ENCODE data around the gene INPP5D. TPM values are rescaled to one million over a fixed set of nuclear protein-coding genes. Genes with fewer than 3 reads are reported as not detected.

INPP5D gene
- total and polyA plus RNA-seq, 2 of the 13 experiments (the other 11 are each of a cell fraction or from before 2014, with no cell fraction given): 16.7 to 18.0 TPM

GRCh38 chr2:233117351-233117750, 57.2 kb downstream of the INPP5D start (continued):
- TF ChIP-seq MLXIP (CRISPR knock-in tag; IDR thresholded peaks at IDR 0.05; ENCODE audit: borderline replicate concordance) (no peak), SALL2 (CRISPR knock-in tag; IDR thresholded peaks at IDR 0.05) (no peak)

GRCh38 chr2:233117811-233118647, 57.9 kb downstream of the INPP5D start:
- no peaks in the 10 kb centered on the region for H4K20me1 ChIP-seq (ENCODE audit: insufficient read depth, low read length)
- no peak overlapping the region for H3K27ac ChIP-seq (ENCODE audit: extremely low read length, insufficient read depth, low read length)
- TF ChIP-seq MTA1 (CRISPR knock-in tag; IDR thresholded peaks at IDR 0.05; ENCODE audit: borderline replicate concordance) (no peak), SMARCE1 (IDR thresholded peaks at IDR 0.05; ENCODE audit: borderline replicate concordance) (no peak), DZIP1 (CRISPR knock-in tag; IDR thresholded peaks at IDR 0.05) (no peak), AGO1 (IDR thresholded peaks at IDR 0.05; ENCODE audit: low read depth, low read length, poor library complexity, severe bottlenecking) (no peak), SSRP1 (CRISPR knock-in tag; IDR thresholded peaks at IDR 0.05) (no peak), SCMH1 (CRISPR knock-in tag; IDR thresholded peaks at IDR 0.05; ENCODE audit: borderline replicate concordance) (no peak), HNRNPH1 (optimal IDR thresholded peaks at IDR 0.05; ENCODE audit: low read depth, low read length) (no peak), RNF219 (CRISPR knock-in tag; IDR thresholded peaks at IDR 0.05) (no peak), RBM22 (optimal IDR thresholded peaks at IDR 0.05; ENCODE audit: low read length) (no peak)
- no TSS peak for BruUV-seq (replicated peaks)
- H3K9ac ChIP-seq (ENCODE audit: insufficient read depth, low read depth, low read length): no peak overlapping the region
- DNase-seq (ENCODE audit: low spot score): no peak
- H3K4me2 ChIP-seq (ENCODE audit: low read depth, low read length): no peak overlapping the region
- peak; percentile 23 for ATAC-seq
- ChIA-PET POLR2A (no interaction called here), CTCF (ENCODE audit: low intra/inter-chr PET ratio, low total read pairs) (no interaction called here)
- H3K4me3 ChIP-seq (replicated peaks in 1 of 3; ENCODE audit: insufficient read depth in 1 of 3, low read depth in 2 of 3, low read length in 3 of 3): no peak overlapping the region
- no peaks in the 10 kb centered on the region for H3K27me3 ChIP-seq (ENCODE audit: control insufficient read depth in 1 of 2, insufficient read depth in 2 of 2, low read length in 2 of 2)
- peaks cover 19% of the 10 kb centered on the region for H3K4me1 ChIP-seq (ENCODE audit: insufficient read depth, low read length)
- H3K9me3 ChIP-seq (ENCODE audit: low read length): no peaks in the 10 kb centered on the region
- peaks cover 0 to 3% of the 10 kb centered on the region in 2 experiments; a peak in 1 of 5 replicates for H3K36me3 ChIP-seq (replicated peaks in 1 of 2; ENCODE audit: control insufficient read depth in 1 of 2, insufficient read depth in 2 of 2, low read length in 2 of 2)
- no peak for FAIRE-seq
- intact Hi-C loops (cut with micrococcal nuclease; ENCODE audit: unreplicated experiment): no loop called here
- in situ Hi-C loops (cut with HindIII; ENCODE audit: extremely low pct_ligation_motif_present, low pct_unique_long_range_greater_than_20kb): no loop called here
- no peaks in the 10 kb centered on the region for H3K79me2 ChIP-seq (ENCODE audit: insufficient read depth, low read length)
- WGBS (ENCODE audit: low lambda C conversion rate): 96% methylated on average over 9 of the region's 12 CpGs
- H2AFZ ChIP-seq (ENCODE audit: low read length): no peak overlapping the region
